T-helper 2 cell treated with Interferon-gamma antibody and Interleukin-4, amounts not matched to agents 100 ng/mL and 5 ng/mL, for 36 hours (primary cell): ENCODE measurements around the gene FAM186B. TPM values are rescaled to one million over a fixed set of nuclear protein-coding genes. Genes with fewer than 3 reads are reported as not detected.

Source experiments
- intact Hi-C: fragments of 100-400 bp; cut with micrococcal nuclease; formaldehyde crosslinking; loops from one replicate; pipeline ENCODE4 v1.15.1; 2023
- total RNA-seq: library from RNA; stranded (reverse); gene quantifications from 2 replicates; pipeline ENCODE4 v1.2.3, GENCODE V29; 2022

The FAM186B gene
- total RNA-seq, 1 donor from 2014 or later, result 0.16 TPM

- intact Hi-C loops, result loop anchor here (1.0 to 10.0 kb wide), 4 partner anchors 30 to 173 kb away; partner anchors contain the start of genes FMNL3, PRPF40B and TMBIM6
These were observed 36.8 kb downstream of the FAM186B start for GRCh38 chr12:49568442-49569162.

DNA sequence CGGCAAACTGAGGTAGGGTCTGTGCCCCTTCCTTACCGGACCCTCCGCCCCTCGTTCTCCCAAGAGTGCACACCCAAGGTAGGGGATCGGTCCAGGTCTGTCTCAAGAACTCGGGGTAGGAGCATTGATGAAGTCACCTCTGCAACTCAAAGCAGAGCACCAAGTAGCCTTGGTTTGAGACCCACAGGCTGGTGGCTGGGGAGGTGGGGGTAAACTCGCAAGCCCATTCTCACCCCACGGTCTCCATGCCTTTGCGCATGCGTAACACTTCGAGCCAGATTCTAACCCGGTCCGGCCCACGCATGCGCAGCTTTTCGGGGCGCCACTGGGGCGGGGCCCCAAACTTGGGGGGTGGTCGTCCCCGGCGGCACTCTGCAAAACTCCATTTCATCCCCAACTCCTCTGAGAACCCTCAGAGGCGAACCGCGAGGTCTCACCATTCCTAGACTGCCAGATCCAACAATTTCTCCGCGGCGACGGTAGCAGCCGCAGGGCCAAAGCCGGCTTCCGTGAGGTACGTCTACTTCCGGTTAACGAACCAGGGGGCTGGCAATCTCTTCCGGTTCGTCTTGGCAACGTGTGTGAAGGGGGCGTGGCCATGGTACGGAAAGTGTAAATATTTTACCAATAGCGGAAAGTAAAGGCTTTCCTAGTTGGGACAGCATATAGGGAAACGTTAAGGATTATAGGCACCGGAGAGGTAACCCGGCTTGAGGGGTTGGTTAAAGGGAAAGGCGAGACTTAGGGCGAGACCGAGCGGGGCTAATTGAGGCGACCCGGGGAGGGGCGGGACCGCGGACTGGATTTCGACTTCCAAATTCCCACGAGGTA, 37.6 kb downstream of the FAM186B start, which contains the start of gene MCRS1:
Gene MCRS1, minus strand, starts transcription at position 532 of the 831 bp plus-strand sequence. CDS start 1,411 bp downstream, outside the sequence.
- intact Hi-C loops, result loop anchor here (1.0 to 10.0 kb wide), 4 partner anchors 30 to 173 kb away; partner anchors contain the start of genes FMNL3, PRPF40B and TMBIM6

- intact Hi-C loops, result loop anchor here (10.0 kb wide), 1 partner anchor 138 kb away; the partner anchor contains the start of gene FMNL3
These were observed 38.2 kb downstream of the FAM186B start for GRCh38 chr12:49567302-49567610.

GRCh38 chr12:49566361-49566760, 39.1 kb downstream of the FAM186B start:
- intact Hi-C loops, result loop anchor here (10.0 kb wide), 1 partner anchor 138 kb away; the partner anchor contains the start of gene FMNL3

GRCh38 chr12:49565406-49566265, 39.8 kb downstream of the FAM186B start:
- intact Hi-C loops, result loop anchor here (10.0 kb wide), 1 partner anchor 139 kb away; the partner anchor contains the start of gene FMNL3

DNA sequence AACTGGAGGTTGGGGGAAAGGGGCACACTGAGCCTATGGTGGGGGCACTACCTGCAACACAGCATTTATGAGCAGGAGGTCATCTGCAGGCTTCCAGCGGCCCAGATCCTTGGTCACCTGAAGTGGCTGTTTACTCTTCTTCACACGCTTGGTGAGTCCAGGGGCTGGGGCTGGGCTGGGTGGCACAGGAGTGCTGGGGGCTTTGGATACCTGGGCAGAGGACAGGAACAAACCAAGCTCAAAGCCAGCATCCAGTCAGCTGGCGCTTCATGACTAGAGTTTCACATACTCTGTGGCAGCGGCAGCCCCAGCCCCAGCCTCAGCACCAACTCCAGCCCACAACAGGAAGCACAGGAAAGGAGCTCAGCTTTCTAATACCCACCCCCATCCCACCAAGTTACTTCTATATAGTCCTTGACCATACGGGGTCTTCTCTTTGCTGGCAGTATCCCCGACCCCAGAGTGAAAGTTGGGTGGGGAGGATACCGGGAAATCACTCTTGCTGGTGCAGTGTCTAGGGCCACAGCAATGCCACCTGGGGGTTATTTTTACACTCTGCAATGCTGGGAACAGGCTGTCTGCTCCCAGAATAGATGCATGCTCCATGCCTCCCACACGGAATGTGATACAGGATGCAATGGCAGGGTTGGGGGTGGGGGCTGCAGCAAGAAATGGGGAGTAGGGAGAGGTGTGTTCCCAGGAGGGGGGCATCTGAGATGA, 40.6 kb downstream of the FAM186B start:
- intact Hi-C loops, result loop anchor here (10.0 kb wide), 1 partner anchor 140 kb away; the partner anchor contains the start of gene FMNL3

DNA sequence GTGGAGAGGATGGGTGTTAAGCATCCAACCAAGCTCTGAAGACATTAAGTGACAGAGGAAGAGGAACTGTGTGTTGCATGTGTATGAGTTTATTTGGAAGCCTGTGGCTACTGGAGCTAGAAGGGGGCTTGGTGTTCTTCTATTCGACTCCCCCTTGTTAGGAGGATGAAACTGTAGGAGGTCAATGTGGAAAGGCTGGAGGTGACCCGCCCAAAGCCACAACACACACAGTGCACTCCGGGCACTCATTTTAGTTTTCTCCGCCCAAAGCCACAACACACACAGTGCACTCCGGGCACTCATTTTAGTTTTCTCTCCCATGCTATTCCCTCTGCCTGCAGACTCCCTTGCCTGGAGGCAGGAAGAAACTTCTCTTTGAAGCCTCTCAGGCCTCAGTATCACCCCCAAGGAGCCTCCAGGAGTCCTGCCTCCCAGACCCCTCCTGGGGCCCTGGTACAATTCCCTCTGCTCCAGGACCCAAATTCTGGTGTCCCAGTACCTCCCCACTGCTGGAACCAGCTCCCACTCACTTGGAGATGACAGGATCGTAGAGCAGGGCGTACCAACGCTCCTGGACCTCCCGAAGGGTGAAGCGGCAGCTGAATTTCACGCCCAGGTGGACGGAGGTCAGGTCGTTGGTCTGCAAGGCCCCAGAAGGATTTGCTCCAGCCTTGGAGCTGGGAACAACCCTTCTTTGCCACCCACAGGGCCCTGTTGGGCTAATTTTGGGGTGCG, 41.3 kb downstream of the FAM186B start:
- intact Hi-C loops, result loop anchor here (10.0 kb wide), 1 partner anchor 141 kb away; the partner anchor contains the start of gene FMNL3

- intact Hi-C loops, result loop anchor here (10.0 kb wide), 1 partner anchor 142 kb away; the partner anchor contains the start of gene FMNL3
These were observed 42.6 kb downstream of the FAM186B start for GRCh38 chr12:49562831-49563230.

DNA sequence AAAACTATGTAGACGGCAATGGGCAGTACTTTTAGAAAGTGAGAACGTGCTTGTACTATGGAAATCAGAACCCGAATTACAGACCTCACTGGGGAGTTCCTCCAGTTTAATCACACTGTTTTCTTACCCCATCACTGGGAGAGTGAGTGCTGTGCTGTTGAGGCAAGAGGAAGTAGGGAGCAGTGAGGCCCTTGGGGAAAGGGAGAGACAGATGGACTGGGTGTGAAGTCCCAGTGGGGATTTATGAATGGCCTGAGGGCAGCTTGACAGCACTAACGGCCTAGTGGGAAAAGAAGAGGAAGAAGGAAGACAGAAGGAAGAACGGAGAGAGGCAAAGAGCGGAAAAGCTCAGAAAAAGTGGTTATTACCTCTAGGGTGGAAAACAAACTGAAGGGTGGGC, 43.2 kb downstream of the FAM186B start:
- intact Hi-C loops, result loop anchor here (10.0 kb wide), 1 partner anchor 143 kb away; the partner anchor contains the start of gene FMNL3

DNA sequence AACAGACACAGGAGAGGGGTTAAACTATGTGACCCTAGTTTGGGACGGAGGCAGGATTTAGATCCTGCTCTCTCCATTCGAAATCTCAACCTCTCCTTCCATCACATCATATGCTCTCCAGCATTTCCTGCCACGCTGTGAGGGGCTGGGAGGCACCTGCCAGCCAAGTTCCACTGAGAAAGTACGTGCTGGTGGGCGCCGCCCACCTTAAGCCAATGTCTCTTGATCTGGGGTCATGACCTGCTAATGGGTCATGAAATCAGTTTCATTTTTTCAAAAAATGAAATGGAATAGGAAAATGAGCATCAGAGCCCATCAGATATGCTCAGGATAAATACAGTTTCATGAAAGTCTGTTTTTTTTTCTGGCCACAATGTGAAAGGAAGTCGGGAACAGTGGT, 44.7 kb downstream of the FAM186B start:
- intact Hi-C loops, result loop anchor here (10.0 kb wide), 1 partner anchor 144 kb away; the partner anchor contains the start of gene FMNL3

DNA sequence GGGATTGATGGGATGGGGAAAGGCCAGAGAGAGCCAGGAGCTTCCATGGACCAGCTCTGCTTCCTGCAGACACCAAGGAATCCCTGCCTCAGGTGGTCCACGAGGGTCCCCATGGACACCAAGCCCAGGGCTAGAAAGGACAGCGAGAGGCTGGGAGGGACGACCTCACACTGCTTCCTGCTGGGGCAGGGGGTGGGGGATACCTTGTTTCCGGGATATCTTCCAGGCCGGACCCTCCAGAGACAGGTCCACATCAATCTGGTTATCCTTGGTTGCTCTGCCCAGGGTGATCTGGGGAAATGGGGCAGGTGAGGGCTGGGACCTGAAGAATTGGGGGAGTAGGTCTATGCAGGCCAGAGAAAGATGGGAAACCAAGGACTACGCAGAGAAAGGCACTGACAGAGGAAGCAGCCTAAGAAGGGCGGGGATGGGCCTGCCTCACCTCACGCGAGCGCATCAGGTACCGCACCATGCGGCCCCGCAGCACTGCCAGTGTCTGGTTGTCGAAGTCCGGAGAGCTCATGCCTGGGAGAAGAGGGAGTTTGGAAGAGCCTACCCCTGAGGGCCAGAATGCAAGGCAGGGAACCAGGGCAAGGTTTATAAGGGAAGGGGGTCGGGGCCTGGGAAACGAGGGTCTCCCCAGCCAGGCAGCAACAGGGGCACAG, 46.3 kb downstream of the FAM186B start:
- intact Hi-C loops, result no loop called here

GRCh38 chr12:49558526-49558925, 46.9 kb downstream of the FAM186B start:
- intact Hi-C loops, result no loop called here

DNA sequence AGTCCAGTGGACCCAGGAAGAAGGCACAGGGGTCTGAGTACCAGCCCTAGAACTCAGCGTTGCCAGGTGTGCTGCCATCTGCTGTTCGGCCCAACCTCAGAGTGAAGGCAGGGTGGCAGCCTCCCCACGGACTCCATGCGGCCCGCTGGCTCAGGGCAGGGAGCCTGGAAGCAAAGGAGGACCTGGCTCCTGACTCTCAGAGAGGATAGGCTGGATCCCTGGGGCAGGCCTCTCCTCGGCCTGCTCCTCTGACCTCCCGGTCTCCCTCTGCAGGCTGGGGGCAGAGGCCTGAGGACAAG, 47.6 kb downstream of the FAM186B start:
- intact Hi-C loops, result no loop called here

DNA sequence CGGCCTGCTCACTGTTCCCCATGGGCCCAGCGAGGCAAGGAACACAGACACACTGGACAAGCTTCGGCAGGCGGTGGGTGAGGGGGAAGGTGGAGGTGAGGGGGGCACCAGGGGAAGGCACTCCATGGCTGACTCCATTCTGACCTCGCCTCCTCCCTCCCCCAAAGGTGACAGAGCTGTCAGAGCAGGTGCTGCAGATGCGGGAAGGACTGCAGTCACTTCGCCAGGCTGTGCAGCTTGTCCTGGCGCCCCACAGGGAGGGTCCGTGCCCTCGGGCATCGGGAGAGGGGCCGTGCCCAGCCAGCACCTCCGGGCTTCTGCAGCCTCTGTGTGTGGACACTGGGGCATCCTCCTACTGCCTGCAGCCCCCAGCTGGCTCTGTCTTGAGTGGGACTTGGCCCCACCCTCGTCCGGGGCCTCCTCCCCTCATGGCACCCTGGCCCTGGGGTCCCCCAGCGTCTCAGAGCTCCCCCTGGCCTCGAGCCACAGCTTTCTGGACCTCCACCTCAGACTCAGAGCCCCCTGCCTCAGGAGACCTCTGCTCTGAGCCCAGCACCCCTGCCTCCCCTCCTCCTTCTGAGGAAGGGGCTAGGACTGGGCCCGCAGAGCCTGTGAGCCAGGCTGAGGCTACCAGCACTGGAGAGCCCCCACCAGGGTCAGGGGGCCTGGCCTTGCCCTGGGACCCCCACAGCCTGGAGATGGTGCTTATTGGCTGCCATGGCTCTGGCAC, 48.1 kb downstream of the FAM186B start:
- intact Hi-C loops, result no loop called here

DNA sequence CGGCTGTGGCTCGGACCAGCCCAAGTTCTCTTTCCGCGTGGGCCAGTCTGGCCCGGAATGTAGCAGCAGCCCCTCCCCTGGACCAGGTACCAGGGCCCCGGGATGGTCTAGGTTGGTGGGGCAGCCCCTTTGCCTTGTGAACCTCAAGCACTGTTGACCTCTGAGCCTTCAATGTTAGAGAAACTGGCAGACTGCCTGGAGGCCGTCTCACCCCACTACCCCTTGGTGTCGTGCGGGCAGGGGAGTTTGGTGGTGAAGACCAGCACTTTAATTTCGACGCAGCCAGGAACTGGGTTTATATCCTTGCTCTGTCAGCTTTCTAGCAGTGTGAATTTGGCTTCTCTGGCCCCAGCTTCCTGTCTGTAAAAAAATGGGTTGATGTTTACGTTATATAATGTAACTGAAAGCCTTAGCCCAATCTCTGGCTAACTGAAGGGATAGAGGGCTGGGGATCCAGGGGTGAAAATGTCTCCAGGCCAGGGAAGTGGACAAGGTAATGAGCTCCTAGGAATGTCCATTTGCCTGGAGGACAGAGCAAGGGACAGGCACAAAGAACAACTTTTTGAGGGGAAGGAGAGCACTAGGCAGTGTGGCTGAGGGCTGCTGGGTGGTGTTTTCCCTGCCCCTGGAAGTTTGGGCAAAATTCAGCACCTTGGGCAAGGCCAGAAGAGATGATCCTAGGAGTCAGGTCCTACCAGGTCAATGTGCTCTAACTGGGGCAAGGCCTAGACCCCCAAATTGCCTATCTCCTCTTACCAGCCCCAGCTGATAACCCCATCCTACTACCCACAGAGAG, 48.9 kb downstream of the FAM186B start:
- intact Hi-C loops, result no loop called here

DNA sequence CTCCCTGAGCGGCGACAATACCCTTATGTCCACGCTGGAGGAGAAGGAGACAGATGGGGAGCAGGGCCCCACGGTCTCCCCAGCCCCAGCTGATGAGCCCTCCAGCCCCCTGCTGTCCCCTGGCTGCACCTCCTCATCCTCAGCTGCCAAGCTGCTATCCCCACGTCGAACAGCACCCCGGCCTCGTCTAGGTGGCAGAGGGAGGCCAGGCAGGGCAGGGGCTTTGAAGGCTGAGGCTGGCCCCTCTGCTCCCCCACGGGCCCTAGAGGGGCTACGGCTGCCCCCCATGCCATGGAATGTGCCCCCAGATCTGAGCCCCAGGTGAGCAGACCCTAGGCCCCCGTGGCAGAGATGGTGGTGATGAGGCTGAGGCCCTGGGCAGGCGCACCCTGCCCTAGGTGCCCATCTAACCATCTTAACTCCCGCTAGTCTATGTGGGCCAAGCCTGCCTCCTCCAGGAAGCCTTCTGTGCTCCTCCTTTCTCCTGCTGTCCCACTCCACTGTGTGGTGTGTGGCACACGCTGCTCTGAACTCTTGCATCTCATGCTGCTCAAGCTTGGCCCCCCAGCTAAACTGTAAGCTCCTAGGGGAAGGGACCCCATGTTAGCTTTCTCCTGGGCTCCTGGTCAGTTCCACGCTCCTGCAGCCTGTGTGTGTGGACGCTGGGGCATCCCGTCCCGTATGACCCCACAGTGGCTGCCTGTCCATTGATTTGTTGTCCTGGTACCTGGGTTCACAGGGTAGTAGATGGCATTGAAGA, 49.6 kb downstream of the FAM186B start:
- intact Hi-C loops, result no loop called here

GRCh38 chr12:49554266-49554665, 51.2 kb downstream of the FAM186B start:
- intact Hi-C loops, result no loop called here
